Measurements from ENCODE around the gene FLII. TPM values are rescaled to one million over a fixed set of nuclear protein-coding genes. Genes with fewer than 3 reads are reported as not detected.

FLII gene
- total and polyA plus RNA-seq, 12 donors = 207 to 469 (median 292) TPM

DNA sequence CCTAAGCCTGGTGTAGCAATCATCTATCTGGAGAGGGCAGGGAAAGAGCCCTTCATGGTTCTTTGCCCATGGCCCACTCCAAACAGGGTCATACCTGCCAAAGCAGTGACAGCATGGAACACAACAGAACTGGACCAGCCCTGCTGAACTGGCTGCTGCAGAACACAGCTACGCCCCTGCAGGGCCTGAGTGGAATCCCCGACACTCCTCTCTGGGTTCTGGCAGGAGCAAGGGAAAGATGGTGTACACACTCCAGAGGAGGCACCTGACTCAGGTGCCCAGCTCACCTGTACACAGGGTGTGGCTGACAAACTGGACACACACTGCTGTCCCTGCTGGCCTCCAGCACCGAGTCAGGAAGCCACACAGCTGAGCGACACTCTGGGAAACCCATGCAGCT is 21.7 kb upstream of the FLII start:
- Histone ChIP-seq H3K36me3 (peaks cover 5 to 100% (median 65%) of the 10 kb centered on the region in 9 donors), H3K9me3 (no peaks in the 10 kb centered on the region), H3K27ac (no peak overlapping the region), H3K4me1 (peaks cover 0 to 11% (median 0%) of the 10 kb centered on the region in 9 donors), H3K27me3 (no peaks in the 10 kb centered on the region), H3K4me3 (no peak overlapping the region)
- ATAC-seq (no peak), DNase-seq (no peak)
- intact Hi-C loops (cut with DNase I) = no loop called here
- 64 to 92% methylated on average over 4 of the region's 4 CpGs for WGBS, 2 donors
- TF ChIP-seq, protein P1, sequence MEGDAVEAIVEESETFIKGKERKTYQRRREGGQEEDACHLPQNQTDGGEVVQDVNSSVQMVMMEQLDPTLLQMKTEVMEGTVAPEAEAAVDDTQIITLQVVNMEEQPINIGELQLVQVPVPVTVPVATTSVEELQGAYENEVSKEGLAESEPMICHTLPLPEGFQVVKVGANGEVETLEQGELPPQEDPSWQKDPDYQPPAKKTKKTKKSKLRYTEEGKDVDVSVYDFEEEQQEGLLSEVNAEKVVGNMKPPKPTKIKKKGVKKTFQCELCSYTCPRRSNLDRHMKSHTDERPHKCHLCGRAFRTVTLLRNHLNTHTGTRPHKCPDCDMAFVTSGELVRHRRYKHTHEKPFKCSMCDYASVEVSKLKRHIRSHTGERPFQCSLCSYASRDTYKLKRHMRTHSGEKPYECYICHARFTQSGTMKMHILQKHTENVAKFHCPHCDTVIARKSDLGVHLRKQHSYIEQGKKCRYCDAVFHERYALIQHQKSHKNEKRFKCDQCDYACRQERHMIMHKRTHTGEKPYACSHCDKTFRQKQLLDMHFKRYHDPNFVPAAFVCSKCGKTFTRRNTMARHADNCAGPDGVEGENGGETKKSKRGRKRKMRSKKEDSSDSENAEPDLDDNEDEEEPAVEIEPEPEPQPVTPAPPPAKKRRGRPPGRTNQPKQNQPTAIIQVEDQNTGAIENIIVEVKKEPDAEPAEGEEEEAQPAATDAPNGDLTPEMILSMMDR (IDR thresholded peaks at IDR 0.05) = no peak

DNA sequence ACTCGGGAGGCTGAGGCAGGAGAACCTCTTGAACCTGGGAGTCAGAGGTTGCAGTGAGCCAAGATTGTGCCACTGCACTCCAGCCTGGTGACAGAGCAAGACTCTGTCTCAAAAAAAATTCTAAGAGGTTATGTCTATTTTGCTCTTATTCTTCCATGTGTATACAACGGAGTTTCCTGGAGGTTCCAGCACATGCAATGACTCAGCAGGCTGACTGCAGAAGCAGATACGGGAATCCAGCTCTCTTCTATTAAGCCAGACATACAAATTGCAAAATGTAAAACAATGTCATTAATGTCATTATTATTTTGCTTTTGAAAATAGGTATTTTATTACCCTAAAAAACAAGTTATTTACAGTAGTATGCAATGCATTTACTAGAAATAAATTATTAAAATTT is 20.3 kb upstream of the FLII start:
- no peak overlapping the region for H3K27ac ChIP-seq

DNA sequence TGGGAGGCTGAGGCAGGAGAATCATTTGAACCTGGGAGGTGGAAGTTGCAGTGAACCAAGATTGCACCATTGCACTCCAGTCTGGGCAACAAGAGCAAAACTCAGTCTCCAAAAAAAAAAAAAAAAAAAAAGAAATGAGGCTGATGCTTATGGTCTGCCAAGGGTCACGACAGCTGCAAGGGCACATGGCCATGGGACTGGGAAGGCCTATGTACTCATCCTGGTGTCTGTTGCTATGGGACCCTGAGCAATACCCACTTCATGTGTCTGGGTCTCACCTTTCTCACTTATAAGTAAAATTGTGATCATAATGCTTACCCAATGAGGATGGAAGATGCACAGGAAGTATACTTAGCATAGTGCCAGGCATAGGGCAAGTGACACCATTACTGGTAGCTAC is 18.5 kb upstream of the FLII start:
- WGBS, 2 donors = 95 to 100% methylated on average over 1 of the region's 1 CpG
- ATAC-seq (no peak), DNase-seq (no peak)
- Histone ChIP-seq H3K4me1 (peaks cover 0 to 11% (median 0%) of the 10 kb centered on the region in 9 donors), H3K36me3 (peaks cover 0 to 97% (median 59%) of the 10 kb centered on the region in 9 donors), H3K27ac (no peak overlapping the region), H3K9me3 (no peaks in the 10 kb centered on the region), H3K27me3 (no peaks in the 10 kb centered on the region), H3K4me3 (no peak overlapping the region)
- TF ChIP-seq, protein P1 (IDR thresholded peaks at IDR 0.05) = no peak
- intact Hi-C loops (cut with DNase I) = no loop called here

More for the DNA sequence above, 20.3 kb upstream of the FLII start:
- H3K27me3 ChIP-seq = no peaks in the 10 kb centered on the region
- H3K4me1 ChIP-seq = peaks cover 0 to 11% (median 0%) of the 10 kb centered on the region in 9 donors
- no peak overlapping the region for H3K4me3 ChIP-seq
- TF ChIP-seq, protein P1 (IDR thresholded peaks at IDR 0.05) = no peak
- no peaks in the 10 kb centered on the region for H3K9me3 ChIP-seq
- intact Hi-C loops (cut with DNase I) = no loop called here
- 80 to 89% methylated on average over 3 of the region's 3 CpGs for WGBS, 2 donors
- H3K36me3 ChIP-seq = peaks cover 0 to 98% (median 70%) of the 10 kb centered on the region in 9 donors
- DNase-seq (no peak), ATAC-seq (no peak)

DNA sequence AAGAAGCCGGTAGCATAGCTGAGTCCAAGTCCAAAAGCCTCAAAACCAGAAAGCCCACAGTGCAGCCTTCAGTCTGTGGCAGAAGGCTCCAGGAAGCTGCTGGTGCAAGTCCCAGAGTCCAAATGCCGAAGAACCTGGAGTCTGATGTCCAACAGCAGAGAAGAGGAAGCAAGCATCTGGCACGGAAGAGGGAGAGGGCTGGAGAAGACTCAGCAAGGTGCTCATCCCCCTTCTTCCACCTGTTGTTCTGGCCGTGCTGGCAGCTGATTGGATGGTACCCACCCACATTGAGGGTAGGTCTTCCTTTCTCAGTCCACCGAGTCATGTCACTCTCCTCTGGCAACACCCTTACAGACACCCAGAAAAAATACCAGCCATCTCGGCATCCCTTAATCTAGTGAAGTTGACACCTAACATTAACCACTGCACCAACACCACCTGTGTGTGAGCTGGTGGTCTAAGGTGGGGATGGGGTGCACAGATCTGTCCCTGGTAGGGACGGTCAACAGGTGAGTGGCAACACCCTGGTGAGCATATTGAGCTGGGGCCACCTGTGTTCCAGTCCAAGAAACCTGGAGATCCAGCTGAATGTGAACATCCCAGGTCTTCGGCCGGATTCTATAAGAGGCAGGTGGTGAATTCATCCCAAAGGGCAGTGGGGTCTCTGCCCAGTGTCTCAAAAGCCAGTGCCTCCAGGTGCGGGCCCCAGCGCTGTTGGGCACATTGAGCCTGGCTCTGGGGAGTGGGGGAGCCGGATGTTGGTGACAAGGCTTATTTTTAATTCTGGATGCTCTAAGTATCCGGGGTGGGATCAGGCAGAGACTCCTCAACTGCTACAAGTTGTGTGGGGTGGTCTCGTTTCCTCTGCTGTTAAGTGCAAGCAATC is 11.8 kb upstream of the FLII start:
- peak in 2 of 8 donors; percentile 4 to 5 for ATAC-seq

More for the DNA sequence above, 11.8 kb upstream of the FLII start:
- Histone ChIP-seq H3K27ac (no peak overlapping the region), H3K4me1 (peaks cover 0 to 5% (median 0%) of the 10 kb centered on the region in 9 donors), H3K4me3 (no peak overlapping the region), H3K9me3 (no peaks in the 10 kb centered on the region), H3K27me3 (no peaks in the 10 kb centered on the region), H3K36me3 (peaks cover 0 to 50% (median 21%) of the 10 kb centered on the region in 9 donors)
- TF ChIP-seq, protein P1 (IDR thresholded peaks at IDR 0.05) = no peak
- WGBS, 2 donors = 77 to 82% methylated on average over 14 of the region's 14 CpGs
- no peak for DNase-seq
- intact Hi-C loops (cut with DNase I) = no loop called here
